Glomerular visceral epithelial cell (primary cell): ENCODE measurements around the gene POLR3GL.
"Not testable (repeated sequence)": the region's sequence is repeated elsewhere in the genome, so short reads cannot be mapped to it uniquely, and the experiment has no call there.

ENCODE experiments used
- DNase-seq: peaks from one replicate; pipeline ENCODE4 v3.0.0-alpha.2; 2016; ENCODE audit errors: extremely low spot score

The POLR3GL gene

DNA sequence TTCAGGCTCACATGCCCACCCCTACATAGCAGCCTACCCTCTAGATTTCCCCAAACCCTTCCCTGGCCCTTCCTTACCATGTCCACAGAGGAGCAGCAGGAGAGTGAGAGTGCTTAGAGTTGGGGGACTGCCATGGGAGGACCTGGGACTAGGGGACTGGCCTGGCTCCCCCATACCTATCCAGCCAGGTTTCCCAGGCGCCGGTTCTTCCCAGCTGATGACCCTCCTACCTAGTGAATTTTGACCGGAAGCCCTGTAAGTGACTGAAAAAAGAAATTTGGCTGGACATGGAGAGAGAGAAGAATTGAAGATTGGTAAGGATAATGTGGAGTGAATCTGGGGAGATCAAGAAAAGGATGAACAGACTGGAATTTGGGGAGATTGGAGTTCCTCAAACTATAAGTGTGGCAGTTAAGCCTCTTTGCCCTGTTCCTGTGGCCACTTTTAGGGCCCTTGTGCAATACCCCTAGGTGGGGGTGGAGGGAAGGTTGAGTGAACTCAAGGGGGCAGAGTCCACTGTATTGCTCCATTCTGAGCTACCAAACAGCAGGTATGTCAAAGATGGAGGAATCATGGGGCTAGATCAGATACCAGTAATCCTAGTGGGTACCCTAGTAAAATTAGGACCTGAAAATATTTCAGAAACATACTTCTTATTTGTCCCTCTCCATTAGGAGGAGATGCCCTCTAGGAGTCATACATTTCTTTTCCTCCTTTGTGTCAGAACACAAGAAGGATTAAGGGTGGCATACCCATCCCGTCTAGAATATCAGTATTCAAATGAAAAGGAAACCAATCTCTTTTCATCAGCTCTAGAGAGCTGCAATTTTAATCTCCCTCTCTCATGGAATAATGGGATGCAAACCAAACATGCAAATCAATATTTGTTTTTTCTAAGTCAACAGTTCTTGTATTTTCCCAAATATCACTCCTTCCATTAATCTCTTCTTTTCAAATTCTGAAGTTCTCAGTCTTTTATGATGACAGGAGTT lies 55.9 kb downstream of the POLR3GL start:
- DNase-seq: no peak

DNA sequence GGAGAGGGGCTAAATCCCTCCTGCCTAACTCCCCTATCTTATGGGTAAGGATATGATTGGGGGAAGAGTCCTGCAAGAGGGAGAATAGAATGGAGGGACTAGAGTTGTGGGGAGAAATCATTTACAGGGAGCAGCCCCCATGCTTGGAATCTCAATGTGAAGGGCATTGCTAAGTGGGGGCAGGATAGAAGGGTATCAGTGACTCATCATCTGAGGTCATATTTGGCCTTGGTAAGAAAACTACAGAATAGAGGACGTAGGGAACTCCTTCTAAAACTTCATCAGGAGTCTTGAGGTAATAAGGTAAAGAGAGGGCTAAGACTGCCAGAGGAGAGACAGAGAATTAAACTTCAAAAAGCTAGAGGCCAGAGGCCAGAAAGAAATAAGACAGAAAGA lies 56.6 kb downstream of the POLR3GL start:
- no peak for DNase-seq

DNA sequence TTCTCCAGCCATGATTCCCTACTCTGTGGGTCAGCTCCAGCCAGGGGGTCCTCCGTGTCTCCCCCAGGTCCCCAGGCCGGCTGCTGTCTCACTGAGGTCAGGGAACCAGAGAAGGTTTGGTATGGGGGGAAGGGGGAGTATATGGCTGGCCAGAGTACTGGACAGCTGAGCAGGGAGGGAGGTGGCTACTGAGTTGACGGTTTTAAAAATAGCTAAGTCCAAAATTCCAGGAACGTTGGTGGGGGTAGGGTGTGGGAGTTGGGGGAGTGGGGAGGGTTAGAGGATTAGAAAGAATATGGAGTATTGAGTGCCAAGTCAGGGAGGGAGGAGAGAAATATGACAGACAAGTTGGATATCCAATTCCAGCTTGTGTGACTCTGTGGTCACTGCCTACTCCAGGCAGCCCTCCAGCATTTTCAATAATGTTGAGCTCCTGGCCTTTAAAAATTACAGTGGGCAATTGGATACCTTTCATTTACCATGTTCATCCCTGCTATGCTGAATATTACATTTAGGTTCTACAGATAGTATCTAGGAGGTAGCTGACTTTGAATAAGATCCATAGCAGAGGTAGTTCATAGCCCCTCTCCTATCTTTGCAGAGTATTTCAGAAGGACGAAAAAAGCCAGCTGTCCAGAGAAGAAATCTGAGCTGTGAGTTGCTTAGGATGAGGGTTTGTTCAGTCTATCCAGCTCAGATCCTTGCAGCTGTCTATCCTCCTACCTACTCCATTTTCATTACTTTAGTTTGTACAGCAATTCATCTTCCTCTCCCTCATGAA lies 57.3 kb downstream of the POLR3GL start, which contains the start of gene HJV:
Gene HJV, minus strand, starts transcription at position 114 of the 781 bp plus-strand sequence. CDS start 1,504 bp downstream, outside the sequence.
- no peak for DNase-seq

DNA sequence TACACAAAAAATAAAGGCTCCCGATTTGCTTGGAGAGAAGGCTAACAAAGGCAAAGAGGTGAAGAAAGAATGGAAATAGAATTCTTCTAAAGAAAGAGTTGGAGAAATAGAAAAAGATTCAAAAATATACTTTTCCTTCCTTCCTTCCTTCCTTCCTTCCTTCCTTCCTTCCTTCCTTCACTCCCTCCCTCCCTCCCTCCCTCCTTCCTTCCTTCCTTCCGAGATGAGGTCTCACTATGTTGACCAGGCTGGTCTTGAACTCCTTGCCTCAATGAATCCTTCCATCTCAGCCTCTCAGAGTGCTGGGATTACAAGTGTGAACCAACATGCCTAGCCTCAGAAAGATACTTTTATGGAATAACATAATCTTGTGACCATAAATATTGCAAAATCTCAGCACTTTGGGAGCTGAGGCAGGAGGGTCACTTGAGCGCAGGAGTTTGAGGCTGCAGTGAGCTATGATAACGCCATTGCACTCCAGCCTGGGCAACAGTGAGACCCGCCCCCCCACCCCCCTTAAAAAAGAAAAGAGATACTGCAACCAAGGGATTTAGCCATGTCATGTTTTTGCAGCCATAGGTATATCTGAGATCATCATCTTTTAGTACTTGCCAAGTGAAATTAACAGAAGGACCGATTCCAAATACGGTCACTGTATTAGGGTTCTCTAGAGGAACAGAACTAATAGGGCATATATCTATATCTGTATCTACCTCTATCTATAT lies 58.1 kb downstream of the POLR3GL start:
- DNase-seq: no peak

DNA sequence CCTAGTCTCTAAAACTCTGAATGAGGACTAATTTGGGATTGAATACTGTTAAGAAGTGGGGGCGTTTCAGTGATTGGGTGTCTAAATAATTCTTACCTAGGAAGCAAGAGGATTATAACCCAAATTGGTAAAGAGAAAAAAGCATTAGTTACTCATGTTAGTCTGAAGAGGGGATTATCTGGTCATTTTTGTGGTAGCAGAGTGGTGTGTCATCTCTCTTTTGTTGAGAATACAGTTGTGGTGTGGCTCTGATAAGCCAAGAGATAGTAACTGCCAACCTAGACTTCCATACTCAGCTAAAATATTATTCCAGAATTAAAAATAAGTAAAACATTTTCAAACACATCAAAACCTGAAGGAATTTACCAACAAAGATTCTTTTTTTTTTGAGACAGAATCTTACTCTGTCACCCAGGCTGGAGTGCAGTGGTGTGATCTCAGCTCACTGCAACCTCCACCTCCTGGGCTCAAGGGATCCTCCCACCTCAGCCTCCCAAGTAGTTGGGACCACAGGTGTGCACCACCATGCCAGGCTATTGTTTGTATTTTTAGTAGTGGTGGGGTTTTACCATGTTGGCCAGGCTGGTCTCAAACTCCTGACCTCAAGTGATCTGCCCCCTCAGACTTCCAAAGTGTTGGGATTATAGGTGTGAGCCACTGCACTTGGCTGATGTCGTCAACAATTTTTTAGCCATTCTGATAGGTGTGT lies 61.5 kb downstream of the POLR3GL start:
- DNase-seq: not testable (repeated sequence)

DNA sequence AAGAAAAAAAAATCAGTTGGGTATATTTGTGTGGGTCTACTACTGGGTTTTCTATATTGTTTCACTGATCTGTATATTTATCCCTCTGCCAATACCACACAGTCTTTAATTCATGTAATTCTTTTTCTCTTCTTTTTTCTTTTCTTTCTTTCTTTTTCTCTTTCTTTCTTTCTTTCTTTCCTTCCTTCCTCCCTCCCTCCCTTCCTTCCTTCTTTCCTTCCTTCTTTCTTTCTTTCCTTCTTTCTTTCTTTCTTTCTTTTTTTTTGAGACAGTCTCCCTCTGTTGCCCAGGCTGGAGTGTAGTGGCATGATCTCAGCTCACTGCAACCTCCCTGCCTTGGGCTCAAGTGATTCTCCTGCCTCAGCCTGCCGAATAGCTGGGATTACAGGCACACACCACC lies 62.2 kb downstream of the POLR3GL start:
- DNase-seq: not testable (repeated sequence)
